T47D (cell line): ENCODE measurements around the gene SLC7A1.
A peak's percentile ranks its signal among the peaks of the same experiment; 100 is the strongest.

Experiments used
- DNase-seq, 2 experiments: peaks; one replicate each; pipeline versions ENCODE4 v3.0.0 to v3.0.0-alpha.2; 2011 to 2012; ENCODE audit warnings: low read depth in 1 of 2, low spot score in 1 of 2
- JUND ChIP-seq: IDR thresholded peaks from 2 replicates; pipeline ENCODE4 v1.6.1; 2012; ENCODE audit warnings: low read depth
- in situ Hi-C: cut with HindIII; loops from 2 replicates; pipeline ENCODE4 v1.10.0; 2016; ENCODE audit warnings: low sequenced_read_pairs, low pct_unique_long_range_greater_than_20kb

The SLC7A1 gene

GRCh38 chr13:29505950-29506349 is 89.5 kb downstream of the SLC7A1 start:
- no peak for TF ChIP-seq JUND
- DNase-seq: no peak
- in situ Hi-C loops: no loop called here

GRCh38 chr13:29505511-29505910 is 90.0 kb downstream of the SLC7A1 start:
- in situ Hi-C loops: no loop called here
- DNase-seq: no peak
- TF ChIP-seq JUND: no peak

GRCh38 chr13:29504691-29505090 is 90.8 kb downstream of the SLC7A1 start:
- no peak for TF ChIP-seq JUND
- no peak for DNase-seq
- in situ Hi-C loops: no loop called here

- DNase-seq: no peak
- in situ Hi-C loops: no loop called here
Observed at GRCh38 chr13:29503041-29503837, 92.2 kb downstream of the SLC7A1 start.

GRCh38 chr13:29502391-29503008 is 93.0 kb downstream of the SLC7A1 start:
- no peak for TF ChIP-seq JUND
- in situ Hi-C loops: no loop called here

More at GRCh38 chr13:29503041-29503837, 92.2 kb downstream of the SLC7A1 start:
- no peak for TF ChIP-seq JUND

GRCh38 chr13:29501674-29502073 is 93.8 kb downstream of the SLC7A1 start:
- no peak for TF ChIP-seq JUND
- in situ Hi-C loops: no loop called here
- DNase-seq: no peak

More at GRCh38 chr13:29502391-29503008, 93.0 kb downstream of the SLC7A1 start:
- DNase-seq: no peak

- in situ Hi-C loops: no loop called here
- TF ChIP-seq JUND: no peak
- DNase-seq: no peak
Observed at GRCh38 chr13:29500386-29500785, 95.1 kb downstream of the SLC7A1 start.

- no peak for DNase-seq
- TF ChIP-seq JUND: no peak
- in situ Hi-C loops: no loop called here
Observed at GRCh38 chr13:29499506-29500165, 95.9 kb downstream of the SLC7A1 start.

- TF ChIP-seq JUND: no peak
- no peak for DNase-seq
- in situ Hi-C loops: no loop called here
Observed at GRCh38 chr13:29498426-29499040, 97.0 kb downstream of the SLC7A1 start.

GRCh38 chr13:29497137-29497654 is 98.3 kb downstream of the SLC7A1 start:
- TF ChIP-seq JUND: no peak
- DNase-seq: no peak
- in situ Hi-C loops: no loop called here

GRCh38 chr13:29496241-29496712 is 99.2 kb downstream of the SLC7A1 start:
- DNase-seq: peak; percentile 69 to 82
- in situ Hi-C loops: no loop called here

GRCh38 chr13:29494520-29494919 is 101.0 kb downstream of the SLC7A1 start:
- no peak for DNase-seq
- in situ Hi-C loops: no loop called here
- TF ChIP-seq JUND: no peak

More at GRCh38 chr13:29496241-29496712, 99.2 kb downstream of the SLC7A1 start:
- TF ChIP-seq JUND: no peak
